ENCODE data around the gene C1orf74.
A peak's percentile ranks its signal among the peaks of the same experiment; 100 is the strongest.

The C1orf74 gene

DNA sequence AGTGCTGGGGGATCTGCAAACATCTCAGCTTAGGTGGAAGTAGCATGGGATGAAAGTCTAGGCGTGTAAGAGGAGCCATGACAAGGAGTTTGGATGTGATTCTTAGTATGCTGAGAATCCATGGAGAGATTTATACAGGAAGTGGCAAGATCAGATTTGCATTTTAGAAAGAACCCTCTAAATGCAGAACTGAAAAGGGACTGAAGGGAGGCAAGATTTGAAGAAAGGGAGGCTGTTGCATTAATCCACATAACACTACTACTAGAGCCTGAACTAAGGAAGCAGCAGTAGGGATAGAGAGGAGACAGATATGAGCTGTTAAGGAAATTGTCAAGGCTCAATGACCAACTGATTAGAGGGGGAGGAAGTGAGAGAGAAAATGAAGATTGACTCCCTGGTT, 9.8 kb downstream of the C1orf74 start:
- H3K36me3 ChIP-seq (ENCODE audit: control insufficient read depth, insufficient read depth, low read length) = peaks cover 70% of the 10 kb centered on the region
- no peaks in the 10 kb centered on the region for H3K27me3 ChIP-seq (replicated peaks; ENCODE audit: control insufficient read depth, insufficient read depth, low read length, poor library complexity, severe bottlenecking)
- no peak for DNase-seq
- H3K9me3 ChIP-seq (ENCODE audit: control insufficient read depth, low read length) = no peaks in the 10 kb centered on the region
- no peak overlapping the region for H3K4me3 ChIP-seq (ENCODE audit: insufficient read depth, low read depth, low read length, poor library complexity, severe bottlenecking)
- peaks cover 20% of the 10 kb centered on the region for H3K4me1 ChIP-seq (ENCODE audit: control insufficient read depth, insufficient read depth, low read length, poor library complexity, severe bottlenecking)
- no peak overlapping the region for H3K27ac ChIP-seq (ENCODE audit: insufficient read depth, low read length, poor library complexity, severe bottlenecking)

DNA sequence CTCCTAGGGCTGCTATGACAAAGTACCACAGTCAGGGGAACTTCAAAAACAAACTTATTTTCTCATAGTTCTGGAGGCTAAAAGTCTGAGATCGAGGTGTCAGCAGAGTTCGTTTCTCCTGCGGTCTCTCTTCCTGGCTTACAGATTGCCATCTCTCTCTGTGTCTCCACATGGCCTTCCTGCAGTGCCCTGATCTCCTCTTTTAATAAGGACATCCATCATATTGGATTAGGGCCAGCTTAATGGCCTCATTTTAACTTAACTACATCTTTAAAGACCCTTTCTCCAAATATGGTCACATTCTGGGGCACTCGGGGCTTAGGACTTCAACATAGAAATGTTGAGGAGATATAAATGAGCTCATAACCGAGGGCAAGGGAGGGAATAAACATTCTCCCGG, 12.2 kb downstream of the C1orf74 start:
- H3K9me3 ChIP-seq (ENCODE audit: control insufficient read depth, low read length) = no peaks in the 10 kb centered on the region
- H3K27me3 ChIP-seq (replicated peaks; ENCODE audit: control insufficient read depth, insufficient read depth, low read length, poor library complexity, severe bottlenecking) = no peaks in the 10 kb centered on the region
- peaks cover 30% of the 10 kb centered on the region for H3K4me1 ChIP-seq (ENCODE audit: control insufficient read depth, insufficient read depth, low read length, poor library complexity, severe bottlenecking)
- H3K36me3 ChIP-seq (ENCODE audit: control insufficient read depth, insufficient read depth, low read length) = peaks cover 45% of the 10 kb centered on the region
- H3K27ac ChIP-seq (ENCODE audit: insufficient read depth, low read length, poor library complexity, severe bottlenecking) = peak overlapping the region; percentile 52
- no peak for DNase-seq
- H3K4me3 ChIP-seq (ENCODE audit: insufficient read depth, low read depth, low read length, poor library complexity, severe bottlenecking) = peak overlapping the region; percentile 20

DNA sequence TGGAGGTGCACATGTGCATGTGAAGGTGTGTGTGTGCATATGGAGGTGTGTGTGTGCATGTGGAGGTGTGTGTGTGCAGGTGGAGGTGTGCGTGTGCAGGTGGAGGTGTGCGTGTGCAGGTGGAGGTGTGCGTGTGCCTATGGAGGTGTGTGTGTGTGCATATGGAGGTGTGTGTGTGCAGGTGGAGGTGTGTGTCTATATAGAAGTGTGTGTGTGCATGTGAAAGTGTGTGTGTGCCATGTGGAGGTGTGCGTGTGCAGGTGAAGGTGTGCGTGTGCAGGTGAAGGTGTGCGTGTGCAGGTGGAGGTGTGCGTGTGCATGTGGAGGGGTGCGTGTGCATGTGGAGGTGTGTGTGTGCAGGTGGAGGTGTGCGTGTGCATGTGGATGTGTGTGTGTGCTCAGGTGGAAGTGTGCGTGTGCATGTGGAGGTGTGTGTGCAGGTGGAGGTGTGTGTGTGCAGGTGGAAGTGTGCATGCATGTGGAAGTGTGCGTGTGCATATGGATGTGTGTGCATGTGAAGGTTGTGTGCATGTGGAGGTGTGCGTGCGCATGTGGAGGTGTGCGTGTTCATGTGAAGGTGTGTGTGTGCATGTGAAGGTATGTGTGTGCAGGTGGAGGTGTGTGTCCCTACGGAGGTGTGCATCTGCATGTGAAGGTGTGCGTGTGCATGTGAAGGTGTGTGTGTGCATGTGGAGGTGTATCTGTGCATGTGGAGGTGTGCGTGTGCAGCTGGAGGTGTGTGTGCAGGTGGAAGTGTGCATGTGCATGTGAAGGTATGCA, 13.5 kb downstream of the C1orf74 start:
- Histone ChIP-seq H3K27ac (ENCODE audit: insufficient read depth, low read length, poor library complexity, severe bottlenecking) (no peak overlapping the region), H3K36me3 (ENCODE audit: control insufficient read depth, insufficient read depth, low read length) (peaks cover 37% of the 10 kb centered on the region), H3K9me3 (ENCODE audit: control insufficient read depth, low read length) (no peaks in the 10 kb centered on the region), H3K4me1 (ENCODE audit: control insufficient read depth, insufficient read depth, low read length, poor library complexity, severe bottlenecking) (peaks cover 41% of the 10 kb centered on the region), H3K4me3 (ENCODE audit: insufficient read depth, low read depth, low read length, poor library complexity, severe bottlenecking) (peak overlapping the region; percentile 66), H3K27me3 (replicated peaks; ENCODE audit: control insufficient read depth, insufficient read depth, low read length, poor library complexity, severe bottlenecking) (no peaks in the 10 kb centered on the region)
- no peak for DNase-seq

DNA sequence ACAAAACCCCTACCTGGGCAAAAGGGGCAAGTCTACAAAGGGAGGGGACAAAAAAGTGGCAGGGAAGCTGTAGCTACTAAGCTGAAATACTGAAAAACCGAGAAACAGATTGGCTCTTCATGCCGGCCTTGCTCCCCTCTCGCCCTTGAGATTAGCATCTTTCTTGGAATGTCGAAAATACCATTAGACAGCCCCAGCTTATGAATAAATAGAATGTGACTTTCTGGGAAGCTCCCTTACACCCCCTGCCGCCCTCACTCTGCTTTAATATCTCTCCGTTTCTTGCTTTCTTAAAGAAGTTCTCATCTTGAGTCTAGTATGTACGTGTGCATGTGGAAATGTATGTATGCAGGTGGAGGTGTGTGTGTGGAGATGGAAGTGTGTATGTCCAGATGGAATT, 14.4 kb downstream of the C1orf74 start:
- H3K4me1 ChIP-seq (ENCODE audit: control insufficient read depth, insufficient read depth, low read length, poor library complexity, severe bottlenecking) = peaks cover 49% of the 10 kb centered on the region

DNA sequence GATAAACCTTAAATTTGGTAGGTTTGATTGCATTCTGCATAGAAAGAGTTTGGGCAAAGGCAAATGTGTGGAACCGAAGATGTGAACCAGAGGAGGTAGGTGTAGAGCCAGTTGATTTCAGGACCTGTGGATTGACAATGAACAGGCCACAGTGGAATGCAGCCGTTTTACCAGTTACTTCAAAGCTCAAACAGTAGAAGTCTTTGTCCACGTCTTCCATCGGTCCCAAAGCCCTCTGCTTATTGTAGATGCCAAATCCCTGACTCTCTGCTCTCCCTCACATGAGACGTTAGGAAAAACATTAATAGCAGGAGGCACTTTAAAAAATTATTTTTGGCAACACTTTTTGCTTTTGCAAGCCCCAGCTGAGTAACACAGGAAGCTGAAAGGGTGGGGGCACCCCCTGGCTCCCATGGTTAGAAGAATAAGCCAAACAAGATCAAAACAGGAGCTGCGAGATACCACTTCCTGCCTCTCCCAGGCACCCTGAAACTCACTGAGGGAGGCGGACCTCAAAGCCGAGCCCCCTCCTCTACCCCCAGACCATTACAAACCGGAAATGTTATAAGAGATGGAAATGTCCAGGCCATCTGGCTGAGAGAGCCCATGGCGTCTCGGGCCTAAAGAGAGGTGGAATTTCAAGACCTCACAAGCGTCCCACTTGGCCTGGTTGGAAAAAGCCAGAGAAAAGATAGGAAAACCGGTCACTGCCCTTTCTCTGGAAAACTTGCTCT, 15.0 kb downstream of the C1orf74 start:
- H3K36me3 ChIP-seq (ENCODE audit: control insufficient read depth, insufficient read depth, low read length) = peaks cover 25% of the 10 kb centered on the region
- peak; percentile 41 to 65 (median 47) for DNase-seq
- H3K4me3 ChIP-seq (ENCODE audit: insufficient read depth, low read depth, low read length, poor library complexity, severe bottlenecking) = peak overlapping the region; percentile 66
- H3K27me3 ChIP-seq (replicated peaks; ENCODE audit: control insufficient read depth, insufficient read depth, low read length, poor library complexity, severe bottlenecking) = no peaks in the 10 kb centered on the region
- H3K9me3 ChIP-seq (ENCODE audit: control insufficient read depth, low read length) = no peaks in the 10 kb centered on the region
- H3K4me1 ChIP-seq (ENCODE audit: control insufficient read depth, insufficient read depth, low read length, poor library complexity, severe bottlenecking) = peaks cover 49% of the 10 kb centered on the region
- H3K27ac ChIP-seq (ENCODE audit: insufficient read depth, low read length, poor library complexity, severe bottlenecking) = peak overlapping the region; percentile 75

More for the DNA sequence above, 14.4 kb downstream of the C1orf74 start:
- H3K27ac ChIP-seq (ENCODE audit: insufficient read depth, low read length, poor library complexity, severe bottlenecking) = peak overlapping the region; percentile 75
- H3K36me3 ChIP-seq (ENCODE audit: control insufficient read depth, insufficient read depth, low read length) = peaks cover 30% of the 10 kb centered on the region
- no peak for DNase-seq
- peak overlapping the region; percentile 66 for H3K4me3 ChIP-seq (ENCODE audit: insufficient read depth, low read depth, low read length, poor library complexity, severe bottlenecking)
- H3K27me3 ChIP-seq (replicated peaks; ENCODE audit: control insufficient read depth, insufficient read depth, low read length, poor library complexity, severe bottlenecking) = no peaks in the 10 kb centered on the region
- H3K9me3 ChIP-seq (ENCODE audit: control insufficient read depth, low read length) = no peaks in the 10 kb centered on the region

DNA sequence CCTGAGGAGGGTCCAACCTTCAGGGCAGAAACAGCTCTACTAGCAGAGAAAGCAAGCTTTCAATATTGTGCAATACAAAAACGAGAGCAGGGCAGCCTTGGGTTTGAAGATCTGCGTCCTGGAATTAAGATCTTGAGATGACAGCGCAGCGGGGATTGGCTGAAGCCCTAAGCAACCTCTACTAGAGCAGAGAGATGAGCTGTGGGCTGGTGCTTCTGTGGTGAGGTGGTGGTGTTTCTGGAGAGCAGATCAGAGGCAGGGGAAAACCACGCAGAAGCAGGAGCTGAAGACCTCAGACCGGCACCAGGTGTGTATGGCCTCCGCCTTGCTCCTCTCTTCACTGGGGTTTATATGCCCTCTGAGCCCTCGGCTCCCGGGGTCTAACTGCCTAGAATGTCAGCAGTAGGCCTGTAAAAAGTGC, 16.0 kb downstream of the C1orf74 start:
- H3K27me3 ChIP-seq (replicated peaks; ENCODE audit: control insufficient read depth, insufficient read depth, low read length, poor library complexity, severe bottlenecking) = no peaks in the 10 kb centered on the region
- H3K9me3 ChIP-seq (ENCODE audit: control insufficient read depth, low read length) = no peaks in the 10 kb centered on the region
- peak overlapping the region; percentile 75 for H3K27ac ChIP-seq (ENCODE audit: insufficient read depth, low read length, poor library complexity, severe bottlenecking)
- peaks cover 54% of the 10 kb centered on the region for H3K4me1 ChIP-seq (ENCODE audit: control insufficient read depth, insufficient read depth, low read length, poor library complexity, severe bottlenecking)
- H3K4me3 ChIP-seq (ENCODE audit: insufficient read depth, low read depth, low read length, poor library complexity, severe bottlenecking) = peak overlapping the region; percentile 66
- peaks cover 26% of the 10 kb centered on the region for H3K36me3 ChIP-seq (ENCODE audit: control insufficient read depth, insufficient read depth, low read length)
- peak; percentile 71 to 76 (median 76) for DNase-seq

DNA sequence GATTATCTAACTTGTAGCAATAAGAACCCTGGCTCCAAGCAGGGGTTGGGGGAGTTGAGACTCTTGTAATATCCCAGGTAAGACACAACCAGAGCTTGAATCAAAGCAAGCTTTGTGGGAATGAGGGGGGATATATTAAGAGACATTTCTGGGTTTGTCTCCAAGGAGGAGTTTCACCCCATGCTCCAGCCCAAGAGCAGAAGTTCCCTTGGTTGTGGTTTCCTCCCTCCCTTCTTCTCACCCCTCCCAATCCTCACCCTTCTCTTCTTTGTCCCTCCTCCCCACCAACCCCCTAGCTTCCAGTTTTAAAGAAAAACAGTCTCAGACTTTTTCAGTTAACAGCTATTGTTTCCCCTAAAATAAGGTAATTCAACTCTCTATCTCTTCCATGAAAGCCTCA, 16.7 kb downstream of the C1orf74 start:
- H3K4me1 ChIP-seq (ENCODE audit: control insufficient read depth, insufficient read depth, low read length, poor library complexity, severe bottlenecking) = peaks cover 53% of the 10 kb centered on the region
- H3K27me3 ChIP-seq (replicated peaks; ENCODE audit: control insufficient read depth, insufficient read depth, low read length, poor library complexity, severe bottlenecking) = no peaks in the 10 kb centered on the region
- peak overlapping the region; percentile 75 for H3K27ac ChIP-seq (ENCODE audit: insufficient read depth, low read length, poor library complexity, severe bottlenecking)
- H3K4me3 ChIP-seq (ENCODE audit: insufficient read depth, low read depth, low read length, poor library complexity, severe bottlenecking) = peak overlapping the region; percentile 66
- H3K9me3 ChIP-seq (ENCODE audit: control insufficient read depth, low read length) = no peaks in the 10 kb centered on the region
- no peak for DNase-seq
- peaks cover 26% of the 10 kb centered on the region for H3K36me3 ChIP-seq (ENCODE audit: control insufficient read depth, insufficient read depth, low read length)

DNA sequence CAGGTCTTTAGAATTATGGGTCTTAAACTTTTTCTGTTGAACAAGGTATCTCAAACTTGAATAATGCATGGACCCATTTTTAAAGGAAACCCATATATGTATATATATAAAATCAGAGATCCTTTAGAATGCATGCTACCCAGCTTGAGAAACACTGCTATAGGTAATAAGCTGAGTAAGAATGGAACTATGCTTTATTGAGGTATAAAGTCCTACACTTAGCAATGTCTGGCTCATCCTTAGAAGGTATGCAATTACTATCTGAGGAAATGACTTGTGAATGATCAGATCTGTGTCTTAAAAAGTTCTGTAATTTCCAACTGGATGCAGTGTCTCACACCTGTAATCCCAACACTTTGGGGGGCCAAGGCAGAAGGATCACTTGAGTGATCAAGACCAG, 17.3 kb downstream of the C1orf74 start:
- peaks cover 47% of the 10 kb centered on the region for H3K4me1 ChIP-seq (ENCODE audit: control insufficient read depth, insufficient read depth, low read length, poor library complexity, severe bottlenecking)
- H3K36me3 ChIP-seq (ENCODE audit: control insufficient read depth, insufficient read depth, low read length) = peaks cover 30% of the 10 kb centered on the region
- peak overlapping the region; percentile 75 for H3K27ac ChIP-seq (ENCODE audit: insufficient read depth, low read length, poor library complexity, severe bottlenecking)
- H3K27me3 ChIP-seq (replicated peaks; ENCODE audit: control insufficient read depth, insufficient read depth, low read length, poor library complexity, severe bottlenecking) = no peaks in the 10 kb centered on the region
- H3K9me3 ChIP-seq (ENCODE audit: control insufficient read depth, low read length) = no peaks in the 10 kb centered on the region
- peak overlapping the region; percentile 66 for H3K4me3 ChIP-seq (ENCODE audit: insufficient read depth, low read depth, low read length, poor library complexity, severe bottlenecking)
- DNase-seq = no peak

DNA sequence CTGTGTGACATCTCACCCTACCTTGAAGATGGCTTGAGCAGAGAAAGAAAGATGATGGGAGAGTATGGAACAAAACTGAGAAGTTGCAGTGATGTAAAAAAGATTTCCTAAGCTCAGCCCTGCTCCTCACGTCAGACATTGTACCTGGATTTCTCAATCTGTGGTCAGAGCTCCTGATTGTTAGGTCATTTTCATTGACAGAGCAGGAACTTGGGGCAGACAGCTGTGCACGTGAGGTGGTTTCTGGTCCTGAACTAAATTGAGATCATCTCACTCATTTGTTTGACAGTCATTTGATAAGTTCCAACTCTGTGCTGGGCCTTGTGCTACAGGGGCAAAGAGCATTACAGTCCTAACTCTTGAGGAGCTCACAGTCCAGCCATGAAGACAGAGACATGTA, 18.3 kb downstream of the C1orf74 start:
- Histone ChIP-seq H3K36me3 (ENCODE audit: control insufficient read depth, insufficient read depth, low read length) (peaks cover 40% of the 10 kb centered on the region), H3K4me1 (ENCODE audit: control insufficient read depth, insufficient read depth, low read length, poor library complexity, severe bottlenecking) (peaks cover 47% of the 10 kb centered on the region)
- DNase-seq = no peak

DNA sequence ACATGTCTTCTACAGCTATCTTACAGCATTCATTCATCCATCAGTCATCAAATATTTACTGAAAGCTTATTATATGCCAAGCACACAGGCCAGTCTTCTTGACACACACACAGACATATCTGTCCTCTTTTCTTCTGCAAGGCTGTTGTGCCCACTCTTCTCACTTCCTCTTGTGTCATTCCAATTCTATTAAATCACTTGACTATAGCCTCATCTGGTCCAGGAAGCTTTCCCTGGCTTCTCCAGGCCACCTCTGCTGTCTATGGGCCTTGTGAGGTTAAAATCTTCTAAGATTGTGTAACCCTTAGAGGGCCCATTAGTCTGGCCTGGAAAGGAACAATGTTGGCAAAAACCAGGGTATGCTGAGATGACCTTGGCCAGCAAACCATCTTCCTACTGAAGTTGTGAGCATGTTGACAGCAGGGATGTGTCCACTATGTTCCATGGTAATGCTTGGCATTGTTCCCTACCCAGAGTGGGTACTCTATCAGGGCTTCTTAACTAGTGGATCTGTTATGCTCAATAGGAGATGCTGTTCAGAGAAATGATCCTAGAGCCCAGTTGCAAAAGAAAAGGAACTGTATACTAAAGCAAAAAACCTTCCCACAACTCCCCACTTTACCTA, 23.2 kb downstream of the C1orf74 start:
- Histone ChIP-seq H3K27me3 (replicated peaks; ENCODE audit: control insufficient read depth, insufficient read depth, low read length, poor library complexity, severe bottlenecking) (no peaks in the 10 kb centered on the region), H3K27ac (ENCODE audit: insufficient read depth, low read length, poor library complexity, severe bottlenecking) (peak overlapping the region; percentile 41), H3K36me3 (ENCODE audit: control insufficient read depth, insufficient read depth, low read length) (peaks cover 60% of the 10 kb centered on the region), H3K4me1 (ENCODE audit: control insufficient read depth, insufficient read depth, low read length, poor library complexity, severe bottlenecking) (peaks cover 64% of the 10 kb centered on the region), H3K9me3 (ENCODE audit: control insufficient read depth, low read length) (no peaks in the 10 kb centered on the region), H3K4me3 (ENCODE audit: insufficient read depth, low read depth, low read length, poor library complexity, severe bottlenecking) (no peak overlapping the region)
- DNase-seq = no peak

More for the DNA sequence above, 18.3 kb downstream of the C1orf74 start:
- H3K4me3 ChIP-seq (ENCODE audit: insufficient read depth, low read depth, low read length, poor library complexity, severe bottlenecking) = no peak overlapping the region
- H3K27ac ChIP-seq (ENCODE audit: insufficient read depth, low read length, poor library complexity, severe bottlenecking) = peak overlapping the region; percentile 50
- no peaks in the 10 kb centered on the region for H3K27me3 ChIP-seq (replicated peaks; ENCODE audit: control insufficient read depth, insufficient read depth, low read length, poor library complexity, severe bottlenecking)
- H3K9me3 ChIP-seq (ENCODE audit: control insufficient read depth, low read length) = no peaks in the 10 kb centered on the region
